ENCODE data around the gene C3orf22.

C3orf22 gene

GRCh38 chr3:126517986-126518778 is 40.5 kb downstream of the C3orf22 start (continued):
- no peak for TF ChIP-seq ZNF76 (tag by site-specific recombination; IDR thresholded peaks at IDR 0.05; ENCODE audit: borderline replicate concordance, low read depth)
- no peak for TF ChIP-seq ZNF114 (tag by site-specific recombination; IDR thresholded peaks at IDR 0.05)
- no peak for TF ChIP-seq ZNF654 (tag by site-specific recombination; IDR thresholded peaks at IDR 0.05; ENCODE audit: low read depth)

- POLR2A ChIA-PET, result no interaction called here
- CTCF ChIA-PET, result no interaction called here
- Histone ChIP-seq H3K4me1 (ENCODE audit: control insufficient read depth, insufficient read depth, low read length) (no peaks in the 10 kb centered on the region), H3K9me3 (ENCODE audit: control insufficient read depth, insufficient read depth, low read depth, low read length) (no peaks in the 10 kb centered on the region), H3K4me3 (ENCODE audit: low read depth, low read length) (no peak within 1 kb of the TSS), H3K27ac (ENCODE audit: extremely low read depth, low read depth, low read length) (no peak within 1 kb of the TSS), H3K36me3 (ENCODE audit: control insufficient read depth in 2 of 2, insufficient read depth in 1 of 2, low read length in 2 of 2) (no peaks in the 10 kb centered on the region)
- TF ChIP-seq ZNF548 (tag by site-specific recombination; IDR thresholded peaks at IDR 0.05) (no peak), ZNF621 (tag by site-specific recombination; IDR thresholded peaks at IDR 0.05) (no peak), OSR2 (tag by site-specific recombination; IDR thresholded peaks at IDR 0.05) (no peak), ZNF747 (tag by site-specific recombination; IDR thresholded peaks at IDR 0.05) (no peak), ZFP41 (tag by site-specific recombination; IDR thresholded peaks at IDR 0.05; ENCODE audit: borderline replicate concordance) (no peak), REST (tag by site-specific recombination; IDR thresholded peaks at IDR 0.05) (no peak), ZNF704 (tag by site-specific recombination; IDR thresholded peaks at IDR 0.05) (no peak), ZNF513 (tag by site-specific recombination; IDR thresholded peaks at IDR 0.05) (no peak), ZNF768 (tag by site-specific recombination; IDR thresholded peaks at IDR 0.05) (no peak), SCRT1 (tag by site-specific recombination; IDR thresholded peaks at IDR 0.05; ENCODE audit: borderline replicate concordance) (no peak), AEBP2 (tag by site-specific recombination; IDR thresholded peaks at IDR 0.05; ENCODE audit: borderline replicate concordance) (no peak), ZNF639 (tag by site-specific recombination; IDR thresholded peaks at IDR 0.05) (no peak), ZBTB48 (tag by site-specific recombination; IDR thresholded peaks at IDR 0.05) (no peak), KLF1 (tag by site-specific recombination; IDR thresholded peaks at IDR 0.05) (no peak)
These were observed 41.3 kb downstream of the C3orf22 start, which contains the start of gene UROC1 for GRCh38 chr3:126517291-126517951. Gene UROC1 (minus strand): TSS chr3:126517773. CDS start chr3:126517719, 54 bp downstream.
